Hepatocyte (in vitro differentiated cells): ENCODE results near the gene MEF2D. TPM values are rescaled to one million over a fixed set of nuclear protein-coding genes. Genes with fewer than 3 reads are reported as not detected.

ENCODE experiments used
- DNase-seq: peaks from one replicate; pipeline ENCODE4 v3.0.0-alpha.2; 2016; ENCODE audit warnings: low spot score
- H2AFZ ChIP-seq: fragments of 200-600 bp; sonication (generic); 2 replicates; pipeline ENCODE4 v1.6.0; 2016; ENCODE audit warnings: antibody characterized with exemption, mild to moderate bottlenecking
- H3K27ac ChIP-seq: fragments of 200-600 bp; sonication (generic); 2 replicates; pipeline ENCODE4 v1.5.1; 2016; ENCODE audit warnings: mild to moderate bottlenecking
- H3K27me3 ChIP-seq: fragments of 200-600 bp; sonication (generic); 2 replicates; pipeline ENCODE4 v1.6.1; 2016
- H3K36me3 ChIP-seq: fragments of 200-600 bp; sonication (generic); replicated peaks from 2 replicates; pipeline ENCODE4 v1.5.1; 2016; ENCODE audit warnings: low read depth; ENCODE audit not compliant: insufficient read depth
- H3K4me1 ChIP-seq: fragments of 200-600 bp; sonication (generic); 2 replicates; pipeline ENCODE4 v1.5.1; 2016; ENCODE audit warnings: mild to moderate bottlenecking, moderate library complexity; ENCODE audit not compliant: insufficient read depth
- H3K4me2 ChIP-seq: fragments of 200-600 bp; sonication (generic); 2 replicates; pipeline ENCODE4 v1.6.0; 2016
- H3K4me3 ChIP-seq: fragments of 200-600 bp; sonication (generic); 2 replicates; pipeline ENCODE4 v1.5.1; 2016; ENCODE audit warnings: mild to moderate bottlenecking
- H3K79me2 ChIP-seq: fragments of 200-600 bp; sonication (generic); 2 replicates; pipeline ENCODE4 v1.6.0; 2017; ENCODE audit warnings: mild to moderate bottlenecking
- H3K9me2 ChIP-seq: fragments of 200-600 bp; sonication (generic); replicated peaks from 2 replicates; pipeline ENCODE4 v1.6.0; 2017; ENCODE audit warnings: mild to moderate bottlenecking; ENCODE audit not compliant: insufficient read depth
- H3K9me3 ChIP-seq: fragments of 200-600 bp; sonication (generic); 2 replicates; pipeline ENCODE4 v1.5.1; 2016; ENCODE audit warnings: low read depth, mild to moderate bottlenecking
- H4K20me1 ChIP-seq: fragments of 200-600 bp; sonication (generic); 2 replicates; pipeline ENCODE4 v1.6.0; 2016; ENCODE audit warnings: mild to moderate bottlenecking; ENCODE audit not compliant: insufficient read depth, poor library complexity, severe bottlenecking
- CTCF ChIP-seq: fragments of 200-600 bp; sonication (generic); IDR thresholded peaks from 2 replicates; pipeline ENCODE4 v1.5.1; 2016; ENCODE audit warnings: antibody characterized with exemption, mild to moderate bottlenecking; ENCODE audit not compliant: poor library complexity
- EZH2 ChIP-seq: fragments of 200-600 bp; sonication (generic); IDR thresholded peaks from 2 replicates; pipeline ENCODE4 v1.6.1; 2016; ENCODE audit warnings: antibody characterized with exemption, mild to moderate bottlenecking, borderline replicate concordance
- EZH2phosphoT487 ChIP-seq: fragments of 200-600 bp; sonication (generic); IDR thresholded peaks from one replicate; pipeline ENCODE4 v1.6.1; 2018; ENCODE audit warnings: antibody characterized with exemption, mild to moderate bottlenecking, low read depth, moderate library complexity; ENCODE audit not compliant: unreplicated experiment, severe bottlenecking
- WGBS: methylation state at CpG from one replicate; pipeline ENCODE4 v1.1.6; 2016; ENCODE audit warnings: low lambda C conversion rate; ENCODE audit errors: missing lambda C conversion rate; 5-methylcytosine and 5-hydroxymethylcytosine counted together
- polyA plus RNA-seq: library from polyadenylated mRNA; unstranded; fragments of >200 nt; fragmentation: Nextera tagmentation; extraction: Ambion mirVana; gene quantifications from 2 replicates; pipeline ENCODE4 v1.2.1, GENCODE V29; 2016
- total RNA-seq: library from RNA; depleted of rRNA; stranded (reverse); fragments of >200 nt; gene quantifications from 2 replicates; pipeline ENCODE4 v1.2.3, GENCODE V29; 2014

MEF2D gene
- total and polyA plus RNA-seq, 2 experiments from 2014 or later: 20.1 to 25.1 TPM

GRCh38 chr1:156445789-156446263 is 54.7 kb downstream of the MEF2D start:
- WGBS: 8% methylated on average over 11 of the region's 11 CpGs
- H3K27me3 ChIP-seq: peaks cover 38% of the 10 kb centered on the region
- H3K36me3 ChIP-seq: no peaks in the 10 kb centered on the region
- H2AFZ ChIP-seq: no peak overlapping the region
- H3K4me2 ChIP-seq: peak overlapping the region; percentile 53
- no peaks in the 10 kb centered on the region for H3K79me2 ChIP-seq
- H3K4me3 ChIP-seq: no peak overlapping the region
- peak; percentile 89 for DNase-seq
- TF ChIP-seq CTCF: peak; percentile 94
- no peak for TF ChIP-seq EZH2phosphoT487
- no peak for TF ChIP-seq EZH2
- H3K27ac ChIP-seq: no peak overlapping the region
- H4K20me1 ChIP-seq: no peaks in the 10 kb centered on the region
- H3K9me3 ChIP-seq: no peaks in the 10 kb centered on the region
- no peaks in the 10 kb centered on the region for H3K4me1 ChIP-seq
- no peaks in the 10 kb centered on the region for H3K9me2 ChIP-seq

DNA sequence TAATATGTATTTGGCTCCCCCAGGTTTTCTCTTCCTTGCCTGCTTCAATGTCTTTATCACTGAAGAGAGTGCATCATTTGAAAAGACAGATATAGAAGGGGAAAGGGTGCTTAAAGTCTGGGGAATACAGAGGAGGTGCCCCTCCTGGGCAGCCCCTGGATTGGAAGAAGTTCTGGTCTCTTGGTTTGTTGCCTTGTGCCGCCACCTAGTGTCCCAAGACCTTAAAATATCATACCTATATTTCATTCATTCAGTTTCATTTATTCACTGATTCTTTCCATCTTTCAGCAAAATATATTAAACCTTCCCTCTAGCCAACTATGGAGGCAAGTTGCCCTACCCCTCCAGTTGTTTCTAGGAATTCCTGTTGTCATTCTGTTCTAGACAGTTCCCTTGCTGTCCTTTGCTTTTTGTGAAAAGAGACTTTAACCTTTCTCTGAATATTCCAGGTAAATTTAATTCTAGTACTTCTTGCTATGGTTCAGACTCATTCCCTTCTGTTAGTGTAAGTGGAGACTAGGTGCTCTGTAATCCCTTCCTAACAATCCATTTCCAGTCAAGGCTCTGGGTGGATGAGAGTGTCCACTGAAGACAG is 56.1 kb downstream of the MEF2D start:
- WGBS: 5% methylated on average over 1 of the region's 1 CpG
- peaks cover 52% of the 10 kb centered on the region for H3K27me3 ChIP-seq

GRCh38 chr1:156443286-156443685 is 57.3 kb downstream of the MEF2D start:
- Histone ChIP-seq H3K79me2 (no peaks in the 10 kb centered on the region), H2AFZ (no peak overlapping the region), H3K4me1 (no peaks in the 10 kb centered on the region), H3K4me2 (no peak overlapping the region), H4K20me1 (no peaks in the 10 kb centered on the region), H3K27me3 (peaks cover 64% of the 10 kb centered on the region), H3K9me3 (no peaks in the 10 kb centered on the region), H3K9me2 (no peaks in the 10 kb centered on the region), H3K27ac (no peak overlapping the region), H3K36me3 (no peaks in the 10 kb centered on the region), H3K4me3 (no peak overlapping the region)
- DNase-seq: no peak
- WGBS: 70% methylated on average over 6 of the region's 6 CpGs
- TF ChIP-seq EZH2phosphoT487 (no peak), CTCF (no peak), EZH2 (no peak)

More for the DNA sequence above, 56.1 kb downstream of the MEF2D start:
- no peak for TF ChIP-seq EZH2phosphoT487
- TF ChIP-seq CTCF: peak; percentile 45
- Histone ChIP-seq H3K9me2 (no peaks in the 10 kb centered on the region), H4K20me1 (no peaks in the 10 kb centered on the region), H3K27ac (no peak overlapping the region), H3K36me3 (no peaks in the 10 kb centered on the region), H3K79me2 (no peaks in the 10 kb centered on the region), H3K9me3 (no peaks in the 10 kb centered on the region), H3K4me2 (no peak overlapping the region), H2AFZ (no peak overlapping the region), H3K4me3 (no peak overlapping the region), H3K4me1 (no peaks in the 10 kb centered on the region)
- no peak for DNase-seq
